Keratinocyte (primary cell): Measurements from ENCODE around the gene DCHS1. TPM values are rescaled to one million over a fixed set of nuclear protein-coding genes. Genes with fewer than 3 reads are reported as not detected.
A peak's percentile ranks its signal among the peaks of the same experiment; 100 is the strongest.
"Not testable (repeated sequence)": the region's sequence is repeated elsewhere in the genome, so short reads cannot be mapped to it uniquely, and the experiment has no call there.

ENCODE experiments used
- DNase-seq: peaks from one replicate; pipeline ENCODE4 v3.0.0-alpha.2; 2011; ENCODE audit warnings: low read depth, missing footprints, low spot score
- FAIRE-seq: peaks from 2 replicates; lab custom pipeline; 2011; peaks lifted over from hg19 to GRCh38; lab: Jason Lieb, UNC
- H2AFZ ChIP-seq: 2 replicates; pipeline ENCODE4 v1.6.0; 2012; ENCODE audit warnings: low read length, control low read depth, inconsistent platforms; ENCODE audit not compliant: control insufficient read depth
- H3K27ac ChIP-seq: 2 replicates; pipeline ENCODE4 v1.5.1; 2011; ENCODE audit warnings: low read length; ENCODE audit not compliant: control insufficient read depth, insufficient read depth
- H3K27me3 ChIP-seq: 3 replicates; pipeline ENCODE4 v1.6.0; 2011; ENCODE audit warnings: low read length; ENCODE audit not compliant: control insufficient read depth, insufficient read depth; ENCODE audit errors: extremely low read depth
- H3K36me3 ChIP-seq, 2 experiments: 2 replicates in 1 of 2; 3 replicates in 1 of 2; pipeline ENCODE4 v1.5.1; 2011; ENCODE audit warnings: low read length in 2 of 2, mild to moderate bottlenecking in 1 of 2; ENCODE audit not compliant: control insufficient read depth in 2 of 2, insufficient read depth in 2 of 2; ENCODE audit errors: extremely low read depth in 1 of 2
- H3K4me1 ChIP-seq: 3 replicates; pipeline ENCODE4 v1.5.1; 2011; ENCODE audit warnings: low read length; ENCODE audit not compliant: control insufficient read depth, insufficient read depth; ENCODE audit errors: extremely low read depth
- H3K4me2 ChIP-seq: 3 replicates; pipeline ENCODE4 v1.6.0; 2011; ENCODE audit warnings: low read depth, low read length; ENCODE audit not compliant: control insufficient read depth, insufficient read depth; ENCODE audit errors: extremely low read depth
- H3K4me3 ChIP-seq, 3 experiments: fragments of 200-600 bp in 1 of 3; sonication (generic) in 1 of 3; 2 replicates in 2 of 3; 3 replicates in 1 of 3; pipeline ENCODE4 v1.5.1; 2011 to 2016; ENCODE audit warnings: low read length in 3 of 3, mild to moderate bottlenecking in 3 of 3, control low read depth in 2 of 3, inconsistent platforms in 1 of 3, low read depth in 1 of 3, mixed read lengths in 1 of 3, mixed run types in 1 of 3, moderate library complexity in 1 of 3; ENCODE audit not compliant: control insufficient read depth in 2 of 3, insufficient read depth in 2 of 3; ENCODE audit errors: extremely low read depth in 1 of 3
- H3K79me2 ChIP-seq: 2 replicates; pipeline ENCODE4 v1.6.0; 2012; ENCODE audit warnings: low read length; ENCODE audit not compliant: control insufficient read depth, insufficient read depth
- H3K9ac ChIP-seq: 3 replicates; pipeline ENCODE4 v1.6.0; 2011; ENCODE audit warnings: low read length; ENCODE audit not compliant: control insufficient read depth, insufficient read depth; ENCODE audit errors: extremely low read depth
- H3K9me1 ChIP-seq: 3 replicates; pipeline ENCODE4 v1.6.0; 2011; ENCODE audit warnings: low read length; ENCODE audit not compliant: control insufficient read depth, insufficient read depth; ENCODE audit errors: extremely low read depth
- H3K9me3 ChIP-seq: 2 replicates; pipeline ENCODE4 v1.5.1; 2012; ENCODE audit warnings: low read depth, low read length; ENCODE audit not compliant: control insufficient read depth
- H4K20me1 ChIP-seq: 3 replicates; pipeline ENCODE4 v1.6.0; 2011; ENCODE audit warnings: low read length; ENCODE audit not compliant: control insufficient read depth, insufficient read depth; ENCODE audit errors: extremely low read depth
- CTCF ChIP-seq, 3 experiments: IDR thresholded peaks in 1 of 3; conservative IDR thresholded peaks in 1 of 3; optimal IDR thresholded peaks in 1 of 3; 2 replicates in 2 of 3; 3 replicates in 1 of 3; pipeline versions ENCODE3 to v1.5.1; 2011; ENCODE audit warnings: low read length in 3 of 3, mild to moderate bottlenecking in 3 of 3, moderate library complexity in 2 of 3, control low read depth in 1 of 3, inconsistent platforms in 1 of 3; ENCODE audit not compliant: insufficient read depth in 2 of 3; ENCODE audit errors: extremely low read depth in 1 of 3
- EZH2 ChIP-seq: IDR thresholded peaks from one replicate; pipeline ENCODE4 v1.6.1; 2012; ENCODE audit warnings: inconsistent platforms, mild to moderate bottlenecking, low read length, moderate library complexity
- dilution Hi-C: fragments of 300-500 bp; cut with MboI; formaldehyde crosslinking; loops from one replicate; pipeline ENCODE4 v1.7.0; 2020; ENCODE audit warnings: low sequenced_read_pairs; ENCODE audit not compliant: extremely low pct_ligation_motif_present
- polyA plus RNA-seq, 5 experiments: library from polyadenylated mRNA; depleted of rRNA in 3 of 5; stranded (reverse) in 3 of 5; stranded (forward) in 1 of 5; unstranded in 1 of 5; fragments of >200 nt; gene quantifications; 1 replicate in 1 of 5; 2 replicates in 3 of 5; 3 replicates in 1 of 5; pipeline versions ENCODE4 v1.2.1 to v1.2.3, GENCODE V29; 2011 to 2012; ENCODE audit warnings: missing spikeins in 2 of 5, low read depth in 1 of 5, low replicate concordance in 1 of 5

Gene DCHS1
- polyA plus RNA-seq, 1 donor (not counting 4 experiments of a cell fraction or from before 2014, with no cell fraction given): 0.03 TPM

DNA sequence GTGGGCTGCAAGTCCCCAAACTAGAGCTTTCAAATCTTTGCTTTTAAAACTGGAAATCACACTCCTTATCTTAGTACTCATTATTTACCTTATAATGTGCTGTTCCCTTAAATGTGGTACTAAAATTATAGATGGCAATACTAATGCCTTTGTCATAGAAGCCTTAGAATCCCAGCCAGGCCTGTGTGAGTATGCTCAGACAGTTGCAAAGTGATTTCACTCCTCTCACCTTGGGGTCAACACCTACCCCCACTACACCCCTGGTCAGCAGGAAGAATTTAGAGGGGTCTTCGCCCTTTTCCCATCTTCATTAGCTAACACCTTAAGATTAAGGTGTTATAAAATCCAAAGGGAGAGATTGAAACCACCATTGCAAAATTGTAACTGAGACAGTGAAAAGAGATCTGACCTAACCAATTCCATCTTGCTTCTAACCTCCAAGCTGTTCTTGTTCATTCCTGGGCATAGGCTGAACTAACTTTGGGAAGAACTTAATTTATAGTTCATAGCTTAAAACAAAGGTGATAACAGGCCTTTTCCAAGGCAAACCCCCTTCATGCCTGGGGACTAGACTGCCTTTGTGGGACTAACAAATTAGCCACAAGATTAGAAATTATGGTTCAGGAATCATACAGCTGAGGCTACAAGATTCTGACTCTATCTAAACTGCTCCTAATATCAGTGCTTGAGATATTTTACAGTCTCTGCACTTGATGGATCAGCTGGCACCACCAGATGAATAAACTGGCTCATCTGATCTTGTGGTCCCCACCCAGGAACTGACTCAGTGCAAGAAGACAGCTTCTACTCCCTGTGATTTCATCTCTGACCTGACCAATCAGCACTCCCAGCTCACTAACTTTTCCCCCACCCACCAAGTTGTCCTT, 38.0 kb upstream of the DCHS1 start:
- Histone ChIP-seq H3K9me3 (no peaks in the 10 kb centered on the region), H2AFZ (no peak overlapping the region), H3K36me3 (no peaks in the 10 kb centered on the region), H3K27ac (peak overlapping the region; percentile 43), H3K4me2 (peak overlapping the region; percentile 35), H3K79me2 (no peaks in the 10 kb centered on the region), H3K9ac (no peak overlapping the region), H3K9me1 (no peaks in the 10 kb centered on the region), H3K27me3 (no peaks in the 10 kb centered on the region), H3K4me1 (peaks cover 16% of the 10 kb centered on the region), H3K4me3 (no peak overlapping the region), H4K20me1 (no peaks in the 10 kb centered on the region)
- no peak for TF ChIP-seq CTCF (optimal IDR thresholded peaks at IDR 0.05 in 1 of 3, IDR thresholded peaks at IDR 0.05 in 1 of 3, conservative IDR thresholded peaks at IDR 0.05 in 1 of 3; ENCODE audit: extremely low read depth in 1 of 3, insufficient read depth in 2 of 3, low read length in 3 of 3)
- no peak for TF ChIP-seq EZH2
- DNase-seq (peak; percentile 72), FAIRE-seq (peak; percentile 91)
- dilution Hi-C loops: no loop called here

GRCh38 chr11:6692128-6692527, 36.5 kb upstream of the DCHS1 start:
- Histone ChIP-seq H3K4me1 (peaks cover 16% of the 10 kb centered on the region), H2AFZ (no peak overlapping the region), H3K79me2 (no peaks in the 10 kb centered on the region), H4K20me1 (no peaks in the 10 kb centered on the region), H3K9me1 (no peaks in the 10 kb centered on the region), H3K36me3 (no peaks in the 10 kb centered on the region), H3K4me2 (no peak overlapping the region), H3K9ac (no peak overlapping the region), H3K9me3 (no peaks in the 10 kb centered on the region), H3K4me3 (no peak overlapping the region), H3K27me3 (no peaks in the 10 kb centered on the region), H3K27ac (no peak overlapping the region)
- dilution Hi-C loops: no loop called here
- no peak for FAIRE-seq
- no peak for DNase-seq
- TF ChIP-seq CTCF (optimal IDR thresholded peaks at IDR 0.05 in 1 of 3, IDR thresholded peaks at IDR 0.05 in 1 of 3, conservative IDR thresholded peaks at IDR 0.05 in 1 of 3; ENCODE audit: extremely low read depth in 1 of 3, insufficient read depth in 2 of 3, low read length in 3 of 3) (no peak), EZH2 (no peak)

DNA sequence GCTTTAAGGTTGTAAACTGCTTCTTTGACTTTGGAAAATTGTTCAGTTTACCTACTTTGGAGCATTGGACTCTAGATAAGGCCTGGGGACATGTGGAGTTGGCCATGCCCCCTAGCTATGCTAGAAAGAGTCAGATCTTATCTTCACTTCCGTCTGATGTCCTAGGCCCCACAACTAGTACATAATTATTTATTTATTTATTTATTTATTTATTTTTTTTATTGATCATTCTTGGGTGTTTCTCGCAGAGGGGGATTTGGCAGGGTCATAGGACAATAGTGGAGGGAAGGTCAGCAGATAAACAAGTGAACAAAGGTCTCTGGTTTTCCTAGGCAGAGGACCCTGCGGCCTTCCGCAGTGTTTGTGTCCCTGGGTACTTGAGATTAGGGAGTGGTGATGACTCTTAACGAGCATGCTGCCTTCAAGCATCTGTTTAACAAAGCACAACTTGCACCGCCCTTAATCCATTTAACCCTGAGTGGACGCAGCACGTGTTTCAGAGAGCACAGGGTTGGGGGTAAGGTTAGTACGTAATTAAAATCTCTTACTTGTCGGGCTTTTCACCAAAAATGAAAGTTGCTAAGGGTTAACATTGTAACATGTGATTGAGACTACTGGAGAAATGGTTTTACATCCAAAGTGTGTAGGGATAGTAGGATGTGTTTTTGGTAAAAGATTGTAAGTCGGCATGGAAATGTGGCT, 35.0 kb upstream of the DCHS1 start:
- H3K9ac ChIP-seq, H3K27ac ChIP-seq, DNase-seq, FAIRE-seq, H3K36me3 ChIP-seq, H3K4me2 ChIP-seq, H4K20me1 ChIP-seq, H3K4me3 ChIP-seq, H2AFZ ChIP-seq, H3K27me3 ChIP-seq, H3K9me3 ChIP-seq, H3K9me1 ChIP-seq, dilution Hi-C loops, H3K79me2 ChIP-seq: not testable (repeated sequence)
- H3K4me1 ChIP-seq: peaks cover 16% of the 10 kb centered on the region
